K562 (cell line): Measurements from ENCODE around the gene ZNF154. TPM values are rescaled to one million over a fixed set of nuclear protein-coding genes. Genes with fewer than 3 reads are reported as not detected.

Source experiments
- ATAC-seq: fragments of 200-7000 bp; cut with Tn5 transposase; 3 replicates; pipeline ENCODE4 v1.9.1; 2020; ENCODE audit warnings: moderate library complexity
- BruUV-seq: library from RNA; stranded (reverse); fragments of 400-500 nt; replicated peaks from 2 replicates; lab custom pipeline; 2021; lab: Mats Ljungman, UMichigan
- CTCF ChIA-PET: fragments of 300-600 bp; formaldehyde crosslinking; extraction: SDS; loops from one replicate; lab custom pipeline; 2021; ENCODE audit warnings: low intra/inter-chr PET ratio; lab: Yijun Ruan, JAX
- POLR2A ChIA-PET: fragments of 300-600, 350-650 bp; sonication (Branson Sonifier 250); formaldehyde crosslinking; extraction: SDS; loops from one replicate; lab custom pipeline; 2021; ENCODE audit warnings: antibody characterized with exemption, inconsistent platforms; lab: Yijun Ruan, JAX
- DNase-seq, 4 experiments: peaks; one replicate each; pipeline versions ENCODE4 v3.0.0 to v3.0.0-alpha.2; 2011 to 2018; ENCODE audit warnings: low spot score in 3 of 4, mixed read lengths in 3 of 4; ENCODE audit errors: extremely low read depth in 1 of 4
- FAIRE-seq: peaks from 2 replicates; lab custom pipeline; 2011; peaks lifted over from hg19 to GRCh38; lab: Jason Lieb, UNC
- H2AFZ ChIP-seq: 2 replicates; pipeline ENCODE4 v1.6.0; 2011; ENCODE audit warnings: low read depth, low read length, control low read depth, inconsistent platforms
- H3K27ac ChIP-seq: fragments of 200-600 bp; 3 replicates; pipeline ENCODE4 v1.8.0; 2011; ENCODE audit warnings: low read depth, mild to moderate bottlenecking, control low read depth, inconsistent platforms, low read length, moderate library complexity, mixed read lengths; ENCODE audit errors: extremely low read depth
- H3K27me3 ChIP-seq, 2 experiments: fragments of 300-600 bp in 1 of 2; 2 replicates in 1 of 2; 3 replicates in 1 of 2; pipeline versions ENCODE4 v1.6.0 to v1.8.0; 2011; ENCODE audit warnings: inconsistent platforms in 2 of 2, low read length in 2 of 2, mild to moderate bottlenecking in 1 of 2, mixed read lengths in 1 of 2, moderate library complexity in 1 of 2; ENCODE audit not compliant: control insufficient read depth in 2 of 2, insufficient read depth in 2 of 2
- H3K36me3 ChIP-seq: fragments of 300-600 bp; 3 replicates; pipeline ENCODE4 v1.8.0; 2011; ENCODE audit warnings: mild to moderate bottlenecking, low read length, inconsistent platforms; ENCODE audit not compliant: control insufficient read depth, insufficient read depth
- H3K4me1 ChIP-seq, 2 experiments: fragments of 200-600 bp in 1 of 2; replicated peaks in 1 of 2; 2 replicates in 1 of 2; 3 replicates in 1 of 2; pipeline versions ENCODE4 v1.5.1 to v1.8.0; 2011; ENCODE audit warnings: inconsistent platforms in 2 of 2, low read length in 2 of 2, mild to moderate bottlenecking in 1 of 2, mixed read lengths in 1 of 2, moderate library complexity in 1 of 2; ENCODE audit not compliant: control insufficient read depth in 2 of 2, insufficient read depth in 2 of 2
- H3K4me2 ChIP-seq: 2 replicates; pipeline ENCODE4 v1.6.1; 2011; ENCODE audit warnings: low read length, control low read depth, inconsistent platforms, mixed read lengths; ENCODE audit not compliant: insufficient read depth
- H3K4me3 ChIP-seq: fragments of 200-600 bp; sonication (generic), shearing (Covaris generic); 2 replicates; pipeline ENCODE4 v1.5.1; 2016; ENCODE audit warnings: control low read depth, inconsistent platforms
- H3K79me2 ChIP-seq: fragments of 200-600 bp; 3 replicates; pipeline ENCODE4 v1.8.0; 2011; ENCODE audit warnings: low read length, inconsistent platforms; ENCODE audit not compliant: control insufficient read depth, insufficient read depth
- H3K9ac ChIP-seq, 2 experiments: 2 replicates each; pipeline versions ENCODE4 v1.6.0 to v1.6.1; 2011; ENCODE audit warnings: low read depth in 2 of 2, low read length in 2 of 2, control low read depth in 1 of 2, inconsistent platforms in 1 of 2, mild to moderate bottlenecking in 1 of 2, mixed read lengths in 1 of 2; ENCODE audit not compliant: insufficient read depth in 1 of 2
- H3K9me1 ChIP-seq: one replicate; pipeline ENCODE4 v1.6.0; 2011; ENCODE audit warnings: inconsistent platforms, mild to moderate bottlenecking, low read length, moderate library complexity; ENCODE audit not compliant: control insufficient read depth, insufficient read depth
- H3K9me3 ChIP-seq: replicated peaks from 2 replicates; pipeline ENCODE4 v1.5.1; 2011; ENCODE audit warnings: low read depth, low read length, inconsistent platforms; ENCODE audit not compliant: control insufficient read depth, insufficient read depth
- H4K20me1 ChIP-seq: replicated peaks from 2 replicates; pipeline ENCODE4 v1.6.1; 2011; ENCODE audit warnings: low read length, inconsistent platforms, mixed read lengths; ENCODE audit not compliant: control insufficient read depth, insufficient read depth
- ATF1 ChIP-seq, 2 experiments: fragments of 450-650 bp in 1 of 2; IDR thresholded peaks; 2 replicates each; pipeline ENCODE4 v1.6.1; 2016; ENCODE audit warnings: missing compliant biosample characterization in 1 of 2, missing genetic modification characterization in 1 of 2
- EZH2 ChIP-seq: IDR thresholded peaks from 2 replicates; pipeline ENCODE4 v1.6.1; 2012; ENCODE audit warnings: low read depth, mild to moderate bottlenecking, inconsistent platforms, low read length, borderline replicate concordance
- KLF13 ChIP-seq: fragments of 450-650 bp; IDR thresholded peaks from 2 replicates; pipeline ENCODE4 v1.6.1; 2016; ENCODE audit warnings: missing genetic modification characterization, low read depth, mild to moderate bottlenecking, missing compliant biosample characterization, moderate library complexity, borderline replicate concordance
- NCOA2 ChIP-seq, 2 experiments: fragments of 450-650 bp; IDR thresholded peaks; 2 replicates each; pipeline ENCODE4 v1.6.1; 2018; ENCODE audit warnings: mild to moderate bottlenecking in 2 of 2, moderate library complexity in 1 of 2; ENCODE audit not compliant: partially characterized antibody in 2 of 2
- RNF2 ChIP-seq: sonication (generic); IDR thresholded peaks from 2 replicates; pipeline ENCODE4 v1.6.1; 2016
- ZNF79 ChIP-seq: fragments of 250-450 bp; sonication (Bioruptor Pico); IDR thresholded peaks from 2 replicates; pipeline ENCODE4 v1.4.0; 2020; ENCODE audit warnings: low read depth, mild to moderate bottlenecking, moderate library complexity
- WGBS: fragments of 100-300 bp; shearing (Covaris generic); methylation state at CpG from one replicate; pipeline ENCODE4 v1.1.6; 2016; ENCODE audit warnings: low coverage, mixed read lengths; ENCODE audit not compliant: insufficient coverage; ENCODE audit errors: missing lambda C conversion rate; 5-methylcytosine and 5-hydroxymethylcytosine counted together
- in situ Hi-C: fragments of 300-500 bp; cut with MboI; formaldehyde crosslinking; loops from 4 replicates; pipeline ENCODE4 v1.15.0; 2018; ENCODE audit warnings: inconsistent platforms, mixed read lengths
- intact Hi-C: fragments of 100-400 bp; cut with micrococcal nuclease; formaldehyde crosslinking; loops from 2 replicates; pipeline ENCODE4 v1.14.2; 2022
- polyA plus RNA-seq, 8 experiments: library from polyadenylated mRNA; depleted of rRNA in 4 of 8; stranded (reverse) in 5 of 8; unstranded in 3 of 8; fragments of >200 nt; fragmentation: Nextera tagmentation in 2 of 8; fragmentation: Illumina TruSeq in 1 of 8; extraction: Ambion mirVana in 2 of 8; extraction: Trizol in 1 of 8; gene quantifications; 2 replicates each; pipeline versions ENCODE4 v1.2.1 to v1.2.3, GENCODE V29; 2011 to 2014; ENCODE audit warnings: inconsistent platforms in 1 of 8, missing spikeins in 1 of 8
- total RNA-seq, 7 experiments: library from RNA; depleted of rRNA in 6 of 7; stranded (reverse); fragments of >200 nt in 6 of 7; fragmentation: Illumina TruSeq in 2 of 7; extraction: Trizol in 2 of 7; gene quantifications; 2 replicates each; pipeline versions ENCODE4 v1.2.1 to v1.2.3, GENCODE V29; 2011 to 2021; ENCODE audit warnings: low replicate concordance in 1 of 7

ZNF154 gene
- total and polyA plus RNA-seq, 9 of the 15 experiments (the other 6 are each of a cell fraction or from before 2014, with no cell fraction given): 0.06 to 0.11 (median 0.07) TPM; not detected in 6

- no peaks in the 10 kb centered on the region for H3K79me2 ChIP-seq
- H3K27ac ChIP-seq: no peak overlapping the region
- no peak for FAIRE-seq
- no peak overlapping the region for H2AFZ ChIP-seq
- H3K36me3 ChIP-seq: no peaks in the 10 kb centered on the region
- no peak for ATAC-seq
- H3K9me3 ChIP-seq: no peaks in the 10 kb centered on the region
- H3K9me1 ChIP-seq: no peaks in the 10 kb centered on the region
- 0% methylated on average over 7 of the region's 7 CpGs for WGBS
- no peak overlapping the region for H3K4me3 ChIP-seq
- intact Hi-C loops: no loop called here
- H3K4me2 ChIP-seq: no peak overlapping the region
- H3K27me3 ChIP-seq: peaks cover 4 to 8% of the 10 kb centered on the region in 2 experiments; a peak in 4 of 5 replicates
- no peak overlapping the region for H3K9ac ChIP-seq
- no peaks in the 10 kb centered on the region for H3K4me1 ChIP-seq
- no peaks in the 10 kb centered on the region for H4K20me1 ChIP-seq
- no TSS peak for BruUV-seq
- in situ Hi-C loops: no loop called here
- DNase-seq: no peak
- CTCF ChIA-PET: no interaction called here
- no peak for TF ChIP-seq ZNF79
- TF ChIP-seq EZH2: no peak
- no peak for TF ChIP-seq KLF13 (tag)
- no peak for TF ChIP-seq RNF2
- no peak for TF ChIP-seq ATF1 (CRISPR knock-in tag; IDR thresholded peaks at IDR 0.05)
- no peak for TF ChIP-seq ATF1 (tag; IDR thresholded peaks at IDR 0.05)
- TF ChIP-seq NCOA2 (IDR thresholded peaks at IDR 0.05; ENCODE audit: partially characterized antibody in 2 of 2): no peak
- POLR2A ChIA-PET: interaction anchor here (0.7 to 1.3 kb wide), 2 partner anchors 11 to 519 kb away, joined by 3 to 5 read pairs; partner anchors contain the start of gene ZNF551
These were observed 37.7 kb downstream of the ZNF154 start for GRCh38 chr19:57671124-57671895.
